Coronary artery (tissue), 2 donors: ENCODE measurements around the gene MYO16.

Source experiments
- DNase-seq: peaks from one replicate; pipeline ENCODE4 v3.0.0-alpha.2; 2017; ENCODE audit warnings: low spot score
- H3K27ac ChIP-seq, 2 donors: fragments of 200-600 bp; sonication (generic); one replicate each; pipeline ENCODE4 v1.5.1; 2016 to 2019
- H3K4me3 ChIP-seq: fragments of 200-600 bp; sonication (generic); 2 replicates; pipeline ENCODE4 v1.5.1; 2016; ENCODE audit warnings: mild to moderate bottlenecking, moderate library complexity
- CTCF ChIP-seq: fragments of 200-600 bp; sonication (generic); IDR thresholded peaks from one replicate; pipeline ENCODE4 v1.5.1; 2019; ENCODE audit warnings: antibody characterized with exemption

MYO16 gene

GRCh38 chr13:108859197-108860012 is 230.0 kb downstream of the MYO16 start:
- H3K27ac ChIP-seq, result no peak overlapping the region
- TF ChIP-seq CTCF, result no peak
- no peak for DNase-seq
- H3K4me3 ChIP-seq, result no peak overlapping the region

GRCh38 chr13:108860418-108860817 is 231.0 kb downstream of the MYO16 start:
- TF ChIP-seq CTCF, result no peak
- no peak for DNase-seq
- Histone ChIP-seq H3K27ac (no peak overlapping the region), H3K4me3 (no peak overlapping the region)

GRCh38 chr13:108877300-108877699 is 247.9 kb downstream of the MYO16 start:
- no peak overlapping the region for H3K27ac ChIP-seq
- H3K4me3 ChIP-seq, result no peak overlapping the region
- DNase-seq, result no peak
- TF ChIP-seq CTCF, result no peak

- Histone ChIP-seq H3K27ac (no peak overlapping the region), H3K4me3 (no peak overlapping the region)
- TF ChIP-seq CTCF, result no peak
- DNase-seq, result no peak
Observed at GRCh38 chr13:108878732-108879131, 249.3 kb downstream of the MYO16 start.

GRCh38 chr13:108889324-108889984 is 260.0 kb downstream of the MYO16 start:
- TF ChIP-seq CTCF, result no peak
- DNase-seq, result no peak
- no peak overlapping the region for H3K4me3 ChIP-seq
- no peak overlapping the region for H3K27ac ChIP-seq

- TF ChIP-seq CTCF, result peak; percentile 33
- DNase-seq, result no peak
- H3K27ac ChIP-seq, result no peak overlapping the region
- H3K4me3 ChIP-seq, result no peak overlapping the region
Observed at GRCh38 chr13:108895220-108895704, 265.9 kb downstream of the MYO16 start.
